ENCODE results near the gene PDXK.

Gene PDXK

GRCh38 chr21:43805275-43805800 is 86.4 kb downstream of the PDXK start:
- TF ChIP-seq, protein P1, sequence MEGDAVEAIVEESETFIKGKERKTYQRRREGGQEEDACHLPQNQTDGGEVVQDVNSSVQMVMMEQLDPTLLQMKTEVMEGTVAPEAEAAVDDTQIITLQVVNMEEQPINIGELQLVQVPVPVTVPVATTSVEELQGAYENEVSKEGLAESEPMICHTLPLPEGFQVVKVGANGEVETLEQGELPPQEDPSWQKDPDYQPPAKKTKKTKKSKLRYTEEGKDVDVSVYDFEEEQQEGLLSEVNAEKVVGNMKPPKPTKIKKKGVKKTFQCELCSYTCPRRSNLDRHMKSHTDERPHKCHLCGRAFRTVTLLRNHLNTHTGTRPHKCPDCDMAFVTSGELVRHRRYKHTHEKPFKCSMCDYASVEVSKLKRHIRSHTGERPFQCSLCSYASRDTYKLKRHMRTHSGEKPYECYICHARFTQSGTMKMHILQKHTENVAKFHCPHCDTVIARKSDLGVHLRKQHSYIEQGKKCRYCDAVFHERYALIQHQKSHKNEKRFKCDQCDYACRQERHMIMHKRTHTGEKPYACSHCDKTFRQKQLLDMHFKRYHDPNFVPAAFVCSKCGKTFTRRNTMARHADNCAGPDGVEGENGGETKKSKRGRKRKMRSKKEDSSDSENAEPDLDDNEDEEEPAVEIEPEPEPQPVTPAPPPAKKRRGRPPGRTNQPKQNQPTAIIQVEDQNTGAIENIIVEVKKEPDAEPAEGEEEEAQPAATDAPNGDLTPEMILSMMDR (IDR thresholded peaks at IDR 0.05; ENCODE audit: low read depth, low read length): no peak
- no peak overlapping the region for H3K4me3 ChIP-seq (ENCODE audit: low read depth, low read length)
- in situ Hi-C loops (cut with HindIII; ENCODE audit: low sequenced_read_pairs): no loop called here
- no peak for DNase-seq (ENCODE audit: low read depth, low spot score)

DNA sequence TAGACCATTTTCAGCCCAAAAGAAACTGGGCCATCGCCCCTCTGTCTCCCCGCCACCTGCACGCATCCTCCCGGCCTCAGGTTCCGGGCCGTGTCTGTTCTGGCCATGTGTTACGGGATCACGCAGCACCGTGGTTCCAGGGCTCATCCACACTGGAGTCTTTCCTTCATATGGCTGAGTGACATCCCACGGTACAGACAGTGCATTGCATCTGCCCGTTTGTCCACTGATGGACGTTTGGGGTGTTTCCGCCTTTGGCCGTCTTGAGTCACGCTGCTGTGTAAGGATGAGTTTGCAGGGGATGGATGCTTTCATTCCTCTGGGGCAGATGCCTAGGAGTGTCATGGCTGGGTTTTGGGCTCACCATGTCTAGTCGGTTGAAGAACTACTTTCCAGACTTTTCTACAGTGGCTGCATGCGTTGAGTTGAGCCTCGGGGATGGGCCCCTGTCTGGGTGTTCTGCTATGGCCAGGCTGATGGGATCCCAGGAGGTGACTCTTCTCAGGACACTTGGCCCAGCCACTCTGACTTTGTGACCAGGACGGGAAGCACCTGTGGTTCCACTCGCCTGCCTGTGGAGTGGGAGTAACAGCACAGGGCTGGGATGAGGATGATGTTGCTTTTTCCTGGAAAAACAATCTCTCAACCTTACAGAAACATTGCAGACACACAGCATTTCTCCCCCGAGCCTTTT is 87.2 kb downstream of the PDXK start:
- in situ Hi-C loops (cut with HindIII; ENCODE audit: low sequenced_read_pairs): no loop called here
- no peak overlapping the region for H3K4me3 ChIP-seq (ENCODE audit: low read depth, low read length)
- TF ChIP-seq, protein P1 (IDR thresholded peaks at IDR 0.05; ENCODE audit: low read depth, low read length): no peak

DNA sequence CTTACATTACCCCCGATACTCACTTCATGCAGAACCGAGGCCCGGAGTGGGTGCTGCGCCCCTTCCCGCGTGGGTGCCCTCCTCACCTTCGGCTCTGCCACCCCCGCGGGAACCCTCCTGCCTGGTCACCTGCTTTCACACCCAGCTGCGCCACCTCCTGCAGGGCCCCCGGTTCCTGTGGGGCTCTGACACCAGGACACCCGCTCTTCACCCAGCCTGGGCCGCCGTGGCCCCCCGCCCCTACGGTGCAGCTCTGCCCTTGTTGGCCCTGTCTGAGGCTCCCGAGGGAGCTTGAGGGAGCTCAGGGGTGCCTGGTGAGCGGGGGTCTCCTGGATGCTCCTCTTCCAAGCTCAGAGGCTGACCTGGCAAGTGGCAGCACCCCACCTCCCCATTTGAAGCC is 89.4 kb downstream of the PDXK start:
- in situ Hi-C loops (cut with HindIII; ENCODE audit: low sequenced_read_pairs): no loop called here

More for the DNA sequence above, 87.2 kb downstream of the PDXK start:
- no peak for DNase-seq (ENCODE audit: low read depth, low spot score)

DNA sequence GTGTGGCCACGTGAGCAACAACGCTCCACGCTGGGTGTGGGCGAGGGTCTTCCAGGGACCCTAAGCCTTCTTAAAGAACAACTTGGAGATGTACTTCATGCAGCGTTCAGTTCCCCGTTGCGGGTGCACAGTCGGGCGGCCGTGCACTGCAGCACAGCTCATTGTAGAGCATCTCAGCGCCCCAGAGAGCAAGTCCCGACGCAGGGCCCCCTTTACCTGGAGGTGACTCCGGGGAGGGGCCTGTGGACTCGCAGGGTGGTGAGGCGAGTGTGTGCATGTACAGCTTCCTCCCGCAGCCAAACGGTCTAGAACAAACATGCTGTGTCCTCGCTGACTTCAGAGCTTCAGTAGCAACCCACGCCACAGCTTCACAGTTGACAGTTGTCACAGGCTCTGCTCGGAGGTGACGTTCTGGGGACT is 89.9 kb downstream of the PDXK start:
- TF ChIP-seq, protein P1 (IDR thresholded peaks at IDR 0.05; ENCODE audit: low read depth, low read length): no peak
- DNase-seq (ENCODE audit: low read depth, low spot score): no peak
- in situ Hi-C loops (cut with HindIII; ENCODE audit: low sequenced_read_pairs): no loop called here
- H3K4me3 ChIP-seq (ENCODE audit: low read depth, low read length): no peak overlapping the region

More for the DNA sequence above, 89.4 kb downstream of the PDXK start:
- TF ChIP-seq, protein P1 (IDR thresholded peaks at IDR 0.05; ENCODE audit: low read depth, low read length): no peak
- no peak for DNase-seq (ENCODE audit: low read depth, low spot score)
- no peak overlapping the region for H3K4me3 ChIP-seq (ENCODE audit: low read depth, low read length)

- DNase-seq (ENCODE audit: low read depth, low spot score): no peak
- in situ Hi-C loops (cut with HindIII; ENCODE audit: low sequenced_read_pairs): no loop called here
- TF ChIP-seq, protein P1 (IDR thresholded peaks at IDR 0.05; ENCODE audit: low read depth, low read length): no peak
- no peak overlapping the region for H3K4me3 ChIP-seq (ENCODE audit: low read depth, low read length)
Measured at GRCh38 chr21:43809346-43809799, 90.4 kb downstream of the PDXK start.

DNA sequence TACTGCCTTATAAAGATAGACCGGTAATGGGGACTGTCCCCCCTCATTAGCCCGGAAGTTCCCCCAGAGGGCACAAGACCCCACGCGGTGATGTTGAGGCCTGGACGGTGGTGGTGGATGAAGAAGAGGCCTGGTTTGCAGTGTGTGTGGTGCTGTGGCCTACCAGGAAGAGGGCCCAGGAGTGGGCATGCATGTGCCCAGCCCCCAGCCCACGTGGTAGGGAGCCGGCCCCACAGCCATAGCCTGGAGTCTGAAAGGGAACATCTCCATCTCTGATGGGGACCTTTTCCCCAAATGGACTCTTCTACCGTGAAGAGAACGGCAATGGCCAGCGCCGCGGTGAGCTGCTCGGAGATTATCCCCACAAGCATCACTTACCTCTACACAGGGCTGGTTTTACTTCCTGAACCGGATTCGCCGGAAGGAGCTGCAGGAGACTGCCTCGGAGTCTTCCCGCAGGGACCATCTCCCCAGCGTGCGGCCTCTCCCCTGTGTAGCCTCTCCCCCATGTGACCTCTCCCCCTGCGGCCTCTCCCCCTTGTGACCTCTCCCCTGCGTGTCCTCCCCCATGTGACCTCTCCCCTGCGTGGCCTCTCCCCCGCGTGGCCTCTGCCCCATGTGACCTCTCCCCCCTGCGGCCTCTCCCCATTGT is 91.0 kb downstream of the PDXK start:
- TF ChIP-seq, protein P1 (IDR thresholded peaks at IDR 0.05; ENCODE audit: low read depth, low read length): no peak
- H3K4me3 ChIP-seq (ENCODE audit: low read depth, low read length): no peak overlapping the region
- DNase-seq (ENCODE audit: low read depth, low spot score): no peak
- in situ Hi-C loops (cut with HindIII; ENCODE audit: low sequenced_read_pairs): no loop called here

All from astrocyte of the spinal cord (primary cell).